HepG2 (cell line): ENCODE data around the gene ENTPD2. TPM values are rescaled to one million over a fixed set of nuclear protein-coding genes. Genes with fewer than 3 reads are reported as not detected.

ENCODE experiments used
- CREM ChIP-seq, 2 experiments: sonication (generic) in 1 of 2; formaldehyde crosslinking in 1 of 2; IDR thresholded peaks; 2 replicates each; pipeline versions ENCODE4 v1.4.0 to v1.6.1; 2016 to 2020; ENCODE audit warnings: antibody characterized with exemption in 1 of 2, mild to moderate bottlenecking in 1 of 2, missing genetic modification reagents in 1 of 2
- EED ChIP-seq: sonication (generic); formaldehyde crosslinking; IDR thresholded peaks from 2 replicates; pipeline ENCODE4 v1.5.0; 2020; ENCODE audit warnings: mild to moderate bottlenecking, missing genetic modification reagents
- NFE2 ChIP-seq: sonication (generic); formaldehyde crosslinking; IDR thresholded peaks from 2 replicates; pipeline ENCODE4 v1.4.0; 2020; ENCODE audit warnings: missing genetic modification reagents
- TCF7L2 ChIP-seq: IDR thresholded peaks from 2 replicates; pipeline ENCODE4 v1.6.1; 2011; ENCODE audit warnings: mild to moderate bottlenecking, low read depth, low read length, moderate library complexity
- ZC3H4 ChIP-seq: sonication (generic); formaldehyde crosslinking; IDR thresholded peaks from 2 replicates; pipeline ENCODE4 v1.4.0; 2020; ENCODE audit warnings: missing genetic modification reagents, borderline replicate concordance
- ZNF224 ChIP-seq: sonication (generic); formaldehyde crosslinking; IDR thresholded peaks from 2 replicates; pipeline ENCODE4 v1.5.0; 2020; ENCODE audit warnings: mild to moderate bottlenecking, missing genetic modification reagents
- ZNF460 ChIP-seq: sonication (generic); formaldehyde crosslinking; IDR thresholded peaks from 2 replicates; pipeline ENCODE4 v1.5.1; 2020; ENCODE audit warnings: missing genetic modification reagents, mild to moderate bottlenecking, borderline replicate concordance
- ZNF546 ChIP-seq: sonication (generic); formaldehyde crosslinking; conservative IDR thresholded peaks from 2 replicates; pipeline ENCODE4 v1.8.1; 2023; ENCODE audit warnings: mild to moderate bottlenecking, missing genetic modification reagents
- ZNF605 ChIP-seq: sonication (generic); formaldehyde crosslinking; IDR thresholded peaks from 2 replicates; pipeline ENCODE4 v1.8.0; 2022; ENCODE audit warnings: mild to moderate bottlenecking, missing genetic modification reagents
- polyA plus RNA-seq, 8 experiments: library from polyadenylated mRNA; depleted of rRNA in 3 of 8; stranded (reverse) in 7 of 8; unstranded in 1 of 8; fragments of >200 nt; fragmentation: Illumina TruSeq in 4 of 8; extraction: Trizol in 4 of 8; gene quantifications; 2 replicates each; pipeline versions ENCODE4 v1.2.1 to v1.2.3, GENCODE V29; 2011 to 2016; ENCODE audit warnings: low read depth in 4 of 8, missing spikeins in 1 of 8, mixed read lengths in 1 of 8; ENCODE audit not compliant: insufficient read depth in 1 of 8
- total RNA-seq, 5 experiments: library from RNA; depleted of rRNA; stranded (reverse); fragments of >200 nt; fragmentation: Illumina TruSeq; extraction: Trizol; gene quantifications; 2 replicates each; pipeline ENCODE4 v1.2.3, GENCODE V29; 2016; ENCODE audit warnings: low read depth in 1 of 5
- TF ChIP-seq, protein P1 (sequence below): sonication (generic); formaldehyde crosslinking; IDR thresholded peaks from 2 replicates; pipeline ENCODE4 v1.9.0; 2021; ENCODE audit warnings: mild to moderate bottlenecking, missing genetic modification reagents
- TF ChIP-seq, protein P2 (sequence below): IDR thresholded peaks from 2 replicates; pipeline ENCODE4 v1.6.1; 2016; ENCODE audit warnings: low read depth, missing genetic modification reagents, missing compliant biosample characterization
- TF ChIP-seq, protein P3 (sequence below): sonication (generic); formaldehyde crosslinking; IDR thresholded peaks from 2 replicates; pipeline ENCODE4 v1.4.0; 2020; ENCODE audit warnings: low read depth, missing genetic modification reagents

Gene ENTPD2
- total and polyA plus RNA-seq, 2 of the 13 experiments (the other 11 are each of a cell fraction or from before 2014, with no cell fraction given) = 0.95 to 3.2 TPM

DNA sequence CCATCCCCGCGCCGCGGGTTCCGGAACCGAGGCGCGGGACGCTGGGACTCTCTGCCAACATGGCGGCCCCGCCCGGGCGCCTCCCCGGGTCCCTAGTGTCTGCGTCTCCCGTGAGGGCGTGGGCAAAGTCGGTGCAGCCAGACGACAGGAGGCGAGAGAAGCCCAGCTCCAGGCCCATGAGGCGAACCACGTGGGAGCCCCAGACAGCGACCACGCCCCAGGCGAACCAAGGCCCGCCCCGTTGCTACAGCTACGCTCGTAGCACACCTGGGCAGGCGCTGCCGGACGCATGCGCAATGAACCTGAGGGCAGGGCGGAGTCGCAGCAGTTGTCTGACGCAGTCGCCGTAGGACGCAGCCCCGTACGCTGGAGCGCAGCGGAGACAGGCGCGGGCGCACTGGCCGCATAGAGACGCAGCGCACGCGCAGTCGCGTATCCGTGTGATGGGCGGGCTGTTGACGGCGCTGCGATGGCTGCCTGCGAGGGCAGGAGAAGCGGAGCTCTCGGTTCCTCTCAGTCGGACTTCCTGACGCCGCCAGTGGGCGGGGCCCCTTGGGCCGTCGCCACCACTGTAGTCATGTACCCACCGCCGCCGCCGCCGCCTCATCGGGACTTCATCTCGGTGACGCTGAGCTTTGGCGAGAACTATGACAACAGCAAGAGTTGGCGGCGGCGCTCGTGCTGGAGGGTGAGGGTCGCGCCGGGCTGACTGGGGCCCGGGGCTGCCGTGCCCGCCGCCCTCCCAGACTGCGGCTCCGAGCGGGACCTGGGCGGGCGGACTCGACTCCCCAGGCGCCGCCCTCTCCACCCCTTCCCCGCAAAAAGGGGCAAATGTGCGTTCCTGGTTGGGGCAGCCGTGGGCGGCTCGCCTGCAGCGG is 32.9 kb upstream of the ENTPD2 start, which contains the start of gene MAN1B1 (continued):
- TF ChIP-seq, protein P1, sequence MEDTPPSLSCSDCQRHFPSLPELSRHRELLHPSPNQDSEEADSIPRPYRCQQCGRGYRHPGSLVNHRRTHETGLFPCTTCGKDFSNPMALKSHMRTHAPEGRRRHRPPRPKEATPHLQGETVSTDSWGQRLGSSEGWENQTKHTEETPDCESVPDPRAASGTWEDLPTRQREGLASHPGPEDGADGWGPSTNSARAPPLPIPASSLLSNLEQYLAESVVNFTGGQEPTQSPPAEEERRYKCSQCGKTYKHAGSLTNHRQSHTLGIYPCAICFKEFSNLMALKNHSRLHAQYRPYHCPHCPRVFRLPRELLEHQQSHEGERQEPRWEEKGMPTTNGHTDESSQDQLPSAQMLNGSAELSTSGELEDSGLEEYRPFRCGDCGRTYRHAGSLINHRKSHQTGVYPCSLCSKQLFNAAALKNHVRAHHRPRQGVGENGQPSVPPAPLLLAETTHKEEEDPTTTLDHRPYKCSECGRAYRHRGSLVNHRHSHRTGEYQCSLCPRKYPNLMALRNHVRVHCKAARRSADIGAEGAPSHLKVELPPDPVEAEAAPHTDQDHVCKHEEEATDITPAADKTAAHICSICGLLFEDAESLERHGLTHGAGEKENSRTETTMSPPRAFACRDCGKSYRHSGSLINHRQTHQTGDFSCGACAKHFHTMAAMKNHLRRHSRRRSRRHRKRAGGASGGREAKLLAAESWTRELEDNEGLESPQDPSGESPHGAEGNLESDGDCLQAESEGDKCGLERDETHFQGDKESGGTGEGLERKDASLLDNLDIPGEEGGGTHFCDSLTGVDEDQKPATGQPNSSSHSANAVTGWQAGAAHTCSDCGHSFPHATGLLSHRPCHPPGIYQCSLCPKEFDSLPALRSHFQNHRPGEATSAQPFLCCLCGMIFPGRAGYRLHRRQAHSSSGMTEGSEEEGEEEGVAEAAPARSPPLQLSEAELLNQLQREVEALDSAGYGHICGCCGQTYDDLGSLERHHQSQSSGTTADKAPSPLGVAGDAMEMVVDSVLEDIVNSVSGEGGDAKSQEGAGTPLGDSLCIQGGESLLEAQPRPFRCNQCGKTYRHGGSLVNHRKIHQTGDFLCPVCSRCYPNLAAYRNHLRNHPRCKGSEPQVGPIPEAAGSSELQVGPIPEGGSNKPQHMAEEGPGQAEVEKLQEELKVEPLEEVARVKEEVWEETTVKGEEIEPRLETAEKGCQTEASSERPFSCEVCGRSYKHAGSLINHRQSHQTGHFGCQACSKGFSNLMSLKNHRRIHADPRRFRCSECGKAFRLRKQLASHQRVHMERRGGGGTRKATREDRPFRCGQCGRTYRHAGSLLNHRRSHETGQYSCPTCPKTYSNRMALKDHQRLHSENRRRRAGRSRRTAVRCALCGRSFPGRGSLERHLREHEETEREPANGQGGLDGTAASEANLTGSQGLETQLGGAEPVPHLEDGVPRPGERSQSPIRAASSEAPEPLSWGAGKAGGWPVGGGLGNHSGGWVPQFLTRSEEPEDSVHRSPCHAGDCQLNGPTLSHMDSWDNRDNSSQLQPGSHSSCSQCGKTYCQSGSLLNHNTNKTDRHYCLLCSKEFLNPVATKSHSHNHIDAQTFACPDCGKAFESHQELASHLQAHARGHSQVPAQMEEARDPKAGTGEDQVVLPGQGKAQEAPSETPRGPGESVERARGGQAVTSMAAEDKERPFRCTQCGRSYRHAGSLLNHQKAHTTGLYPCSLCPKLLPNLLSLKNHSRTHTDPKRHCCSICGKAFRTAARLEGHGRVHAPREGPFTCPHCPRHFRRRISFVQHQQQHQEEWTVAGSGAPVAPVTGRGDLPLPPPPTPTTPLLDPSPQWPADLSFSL (CRISPR knock-in tag) = no peak
- TF ChIP-seq ZC3H4 (CRISPR knock-in tag) = no peak
- TF ChIP-seq, protein P2, sequence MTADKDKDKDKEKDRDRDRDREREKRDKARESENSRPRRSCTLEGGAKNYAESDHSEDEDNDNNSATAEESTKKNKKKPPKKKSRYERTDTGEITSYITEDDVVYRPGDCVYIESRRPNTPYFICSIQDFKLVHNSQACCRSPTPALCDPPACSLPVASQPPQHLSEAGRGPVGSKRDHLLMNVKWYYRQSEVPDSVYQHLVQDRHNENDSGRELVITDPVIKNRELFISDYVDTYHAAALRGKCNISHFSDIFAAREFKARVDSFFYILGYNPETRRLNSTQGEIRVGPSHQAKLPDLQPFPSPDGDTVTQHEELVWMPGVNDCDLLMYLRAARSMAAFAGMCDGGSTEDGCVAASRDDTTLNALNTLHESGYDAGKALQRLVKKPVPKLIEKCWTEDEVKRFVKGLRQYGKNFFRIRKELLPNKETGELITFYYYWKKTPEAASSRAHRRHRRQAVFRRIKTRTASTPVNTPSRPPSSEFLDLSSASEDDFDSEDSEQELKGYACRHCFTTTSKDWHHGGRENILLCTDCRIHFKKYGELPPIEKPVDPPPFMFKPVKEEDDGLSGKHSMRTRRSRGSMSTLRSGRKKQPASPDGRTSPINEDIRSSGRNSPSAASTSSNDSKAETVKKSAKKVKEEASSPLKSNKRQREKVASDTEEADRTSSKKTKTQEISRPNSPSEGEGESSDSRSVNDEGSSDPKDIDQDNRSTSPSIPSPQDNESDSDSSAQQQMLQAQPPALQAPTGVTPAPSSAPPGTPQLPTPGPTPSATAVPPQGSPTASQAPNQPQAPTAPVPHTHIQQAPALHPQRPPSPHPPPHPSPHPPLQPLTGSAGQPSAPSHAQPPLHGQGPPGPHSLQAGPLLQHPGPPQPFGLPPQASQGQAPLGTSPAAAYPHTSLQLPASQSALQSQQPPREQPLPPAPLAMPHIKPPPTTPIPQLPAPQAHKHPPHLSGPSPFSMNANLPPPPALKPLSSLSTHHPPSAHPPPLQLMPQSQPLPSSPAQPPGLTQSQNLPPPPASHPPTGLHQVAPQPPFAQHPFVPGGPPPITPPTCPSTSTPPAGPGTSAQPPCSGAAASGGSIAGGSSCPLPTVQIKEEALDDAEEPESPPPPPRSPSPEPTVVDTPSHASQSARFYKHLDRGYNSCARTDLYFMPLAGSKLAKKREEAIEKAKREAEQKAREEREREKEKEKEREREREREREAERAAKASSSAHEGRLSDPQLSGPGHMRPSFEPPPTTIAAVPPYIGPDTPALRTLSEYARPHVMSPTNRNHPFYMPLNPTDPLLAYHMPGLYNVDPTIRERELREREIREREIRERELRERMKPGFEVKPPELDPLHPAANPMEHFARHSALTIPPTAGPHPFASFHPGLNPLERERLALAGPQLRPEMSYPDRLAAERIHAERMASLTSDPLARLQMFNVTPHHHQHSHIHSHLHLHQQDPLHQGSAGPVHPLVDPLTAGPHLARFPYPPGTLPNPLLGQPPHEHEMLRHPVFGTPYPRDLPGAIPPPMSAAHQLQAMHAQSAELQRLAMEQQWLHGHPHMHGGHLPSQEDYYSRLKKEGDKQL (CRISPR knock-in tag) = peak; percentile 10; the same call in 1 of the 2 replicates
- no peak for TF ChIP-seq ZNF460
- no peak for TF ChIP-seq ZNF224
- TF ChIP-seq TCF7L2 = no peak
- TF ChIP-seq NFE2 (CRISPR knock-in tag) = no peak
- no peak for TF ChIP-seq EED (CRISPR knock-in tag)
- no peak; the same call in 1 of the 2 replicates for TF ChIP-seq ZNF546 (CRISPR knock-in tag)
- peak; percentile 44; the same call in 1 of the 2 replicates for TF ChIP-seq CREM (IDR thresholded peaks at IDR 0.05)
- no peak for TF ChIP-seq CREM (CRISPR knock-in tag; IDR thresholded peaks at IDR 0.05)
- TF ChIP-seq, protein P3, sequence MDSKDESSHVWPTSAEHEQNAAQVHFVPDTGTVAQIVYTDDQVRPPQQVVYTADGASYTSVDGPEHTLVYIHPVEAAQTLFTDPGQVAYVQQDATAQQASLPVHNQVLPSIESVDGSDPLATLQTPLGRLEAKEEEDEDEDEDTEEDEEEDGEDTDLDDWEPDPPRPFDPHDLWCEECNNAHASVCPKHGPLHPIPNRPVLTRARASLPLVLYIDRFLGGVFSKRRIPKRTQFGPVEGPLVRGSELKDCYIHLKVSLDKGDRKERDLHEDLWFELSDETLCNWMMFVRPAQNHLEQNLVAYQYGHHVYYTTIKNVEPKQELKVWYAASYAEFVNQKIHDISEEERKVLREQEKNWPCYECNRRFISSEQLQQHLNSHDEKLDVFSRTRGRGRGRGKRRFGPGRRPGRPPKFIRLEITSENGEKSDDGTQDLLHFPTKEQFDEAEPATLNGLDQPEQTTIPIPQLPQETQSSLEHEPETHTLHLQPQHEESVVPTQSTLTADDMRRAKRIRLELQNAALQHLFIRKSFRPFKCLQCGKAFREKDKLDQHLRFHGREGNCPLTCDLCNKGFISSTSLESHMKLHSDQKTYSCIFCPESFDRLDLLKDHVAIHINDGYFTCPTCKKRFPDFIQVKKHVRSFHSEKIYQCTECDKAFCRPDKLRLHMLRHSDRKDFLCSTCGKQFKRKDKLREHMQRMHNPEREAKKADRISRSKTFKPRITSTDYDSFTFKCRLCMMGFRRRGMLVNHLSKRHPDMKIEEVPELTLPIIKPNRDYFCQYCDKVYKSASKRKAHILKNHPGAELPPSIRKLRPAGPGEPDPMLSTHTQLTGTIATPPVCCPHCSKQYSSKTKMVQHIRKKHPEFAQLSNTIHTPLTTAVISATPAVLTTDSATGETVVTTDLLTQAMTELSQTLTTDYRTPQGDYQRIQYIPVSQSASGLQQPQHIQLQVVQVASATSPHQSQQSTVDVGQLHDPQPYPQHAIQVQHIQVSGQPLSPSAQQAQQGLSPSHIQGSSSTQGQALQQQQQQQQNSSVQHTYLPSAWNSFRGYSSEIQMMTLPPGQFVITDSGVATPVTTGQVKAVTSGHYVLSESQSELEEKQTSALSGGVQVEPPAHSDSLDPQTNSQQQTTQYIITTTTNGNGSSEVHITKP = 0 out of 2 replicates have a peak, but pooled peaks have one; percentile 10
- peak; percentile 87 for TF ChIP-seq ZNF605 (CRISPR knock-in tag)
